ENCODE results near the gene DGKD. TPM values are rescaled to one million over a fixed set of nuclear protein-coding genes. Genes with fewer than 3 reads are reported as not detected.

DGKD gene
- total and polyA plus RNA-seq, 9 of the 15 experiments (the other 6 are each of a cell fraction or from before 2014, with no cell fraction given): 0.52 to 29.5 (median 10.6) TPM

DNA sequence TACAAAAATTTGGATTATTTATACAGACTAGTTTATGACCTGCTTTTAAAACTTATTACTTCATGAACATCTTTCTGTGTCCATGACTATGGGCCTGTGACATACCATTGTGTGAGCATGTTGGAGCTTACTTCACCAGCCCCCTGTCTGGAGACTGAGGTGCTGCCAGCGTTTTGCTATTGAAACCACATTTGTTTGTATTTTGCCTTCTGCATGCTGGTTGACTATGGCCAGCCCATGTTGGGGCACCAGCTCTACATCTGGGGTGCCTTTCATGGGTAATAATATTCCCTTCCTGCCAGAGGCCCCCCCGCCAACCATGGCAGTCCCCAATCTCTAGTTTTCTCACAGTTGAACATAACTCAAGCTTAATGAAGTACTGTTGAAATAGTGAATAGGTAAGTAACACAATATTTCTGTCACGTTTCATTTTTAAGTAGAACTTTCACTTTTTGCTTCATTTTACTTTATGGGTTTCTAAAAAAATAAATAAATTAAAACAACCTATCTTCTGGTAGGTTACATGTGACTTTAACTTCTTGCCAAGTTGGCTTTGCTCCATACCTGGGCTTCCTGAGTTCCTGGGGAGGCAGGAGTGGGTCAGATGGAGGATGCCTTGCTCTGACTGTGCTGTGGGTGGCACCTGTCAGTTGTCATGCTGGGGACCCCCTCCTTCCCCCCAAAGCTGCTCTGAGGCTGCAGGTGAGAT lies 63.9 kb downstream of the DGKD start:
- CTCF ChIA-PET (ENCODE audit: low intra/inter-chr PET ratio): no interaction called here
- FAIRE-seq (no peak), ATAC-seq (no peak), DNase-seq (ENCODE audit: extremely low read depth in 1 of 4, low spot score in 3 of 4) (no peak)
- Histone ChIP-seq H3K9ac (ENCODE audit: insufficient read depth in 1 of 2, low read depth in 2 of 2, low read length in 2 of 2) (no peak overlapping the region), H3K4me3 (no peak overlapping the region), H3K4me1 (replicated peaks in 1 of 2; ENCODE audit: control insufficient read depth in 2 of 2, insufficient read depth in 2 of 2, low read length in 2 of 2) (peaks cover 12 to 15% of the 10 kb centered on the region in 2 experiments; a peak in 4 of 5 replicates), H4K20me1 (replicated peaks; ENCODE audit: control insufficient read depth, insufficient read depth, low read length) (no peaks in the 10 kb centered on the region), H3K9me1 (ENCODE audit: control insufficient read depth, insufficient read depth, low read length) (no peaks in the 10 kb centered on the region), H3K36me3 (ENCODE audit: control insufficient read depth, insufficient read depth, low read length) (no peaks in the 10 kb centered on the region), H2AFZ (ENCODE audit: low read depth, low read length) (no peak overlapping the region), H3K27ac (ENCODE audit: extremely low read depth, low read depth, low read length) (no peak overlapping the region), H3K27me3 (ENCODE audit: control insufficient read depth in 2 of 2, insufficient read depth in 2 of 2, low read length in 2 of 2) (no peaks in the 10 kb centered on the region), H3K79me2 (ENCODE audit: control insufficient read depth, insufficient read depth, low read length) (no peaks in the 10 kb centered on the region; the same call in 2 of the 3 replicates), H3K9me3 (replicated peaks; ENCODE audit: control insufficient read depth, insufficient read depth, low read depth, low read length) (no peaks in the 10 kb centered on the region), H3K4me2 (ENCODE audit: insufficient read depth, low read length) (no peak overlapping the region)
- in situ Hi-C loops (cut with MboI): no loop called here
- intact Hi-C loops (cut with micrococcal nuclease): no loop called here
- BruUV-seq (replicated peaks): no TSS peak
- POLR2A ChIA-PET: no interaction called here
- WGBS (ENCODE audit: insufficient coverage, low coverage, missing lambda C conversion rate): 52% methylated on average over 3 of the region's 3 CpGs
- TF ChIP-seq NFYB (IDR thresholded peaks at IDR 0.05; ENCODE audit: extremely low read depth, insufficient read length) (no peak), NR3C1 (CRISPR knock-in tag; IDR thresholded peaks at IDR 0.05) (no peak), MEIS2 (IDR thresholded peaks at IDR 0.05; ENCODE audit: partially characterized antibody) (no peak), ZNF197 (CRISPR knock-in tag; IDR thresholded peaks at IDR 0.05; ENCODE audit: low read depth) (no peak), PURB (CRISPR knock-in tag; IDR thresholded peaks at IDR 0.05; ENCODE audit: low read depth) (no peak), POLR2AphosphoS5 (IDR thresholded peaks at IDR 0.05; ENCODE audit: control insufficient read depth, insufficient read depth, low read depth, low read length) (no peak), ZKSCAN3 (CRISPR knock-in tag; IDR thresholded peaks at IDR 0.05) (no peak), RBM15 (IDR thresholded peaks at IDR 0.05; ENCODE audit: insufficient read depth, low read length) (no peak), TFAP4 (CRISPR knock-in tag; IDR thresholded peaks at IDR 0.05; ENCODE audit: borderline replicate concordance) (no peak), ZSCAN32 (CRISPR knock-in tag; IDR thresholded peaks at IDR 0.05) (no peak)
- TF ChIP-seq, protein P1, sequence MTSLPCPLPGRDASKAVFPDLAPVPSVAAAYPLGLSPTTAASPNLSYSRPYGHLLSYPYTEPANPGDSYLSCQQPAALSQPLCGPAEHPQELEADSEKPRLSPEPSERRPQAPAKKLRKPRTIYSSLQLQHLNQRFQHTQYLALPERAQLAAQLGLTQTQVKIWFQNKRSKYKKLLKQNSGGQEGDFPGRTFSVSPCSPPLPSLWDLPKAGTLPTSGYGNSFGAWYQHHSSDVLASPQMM (CRISPR knock-in tag; IDR thresholded peaks at IDR 0.05): no peak
